ENCODE results near the gene GSC2.
A peak's percentile ranks its signal among the peaks of the same experiment; 100 is the strongest.

The GSC2 gene

DNA sequence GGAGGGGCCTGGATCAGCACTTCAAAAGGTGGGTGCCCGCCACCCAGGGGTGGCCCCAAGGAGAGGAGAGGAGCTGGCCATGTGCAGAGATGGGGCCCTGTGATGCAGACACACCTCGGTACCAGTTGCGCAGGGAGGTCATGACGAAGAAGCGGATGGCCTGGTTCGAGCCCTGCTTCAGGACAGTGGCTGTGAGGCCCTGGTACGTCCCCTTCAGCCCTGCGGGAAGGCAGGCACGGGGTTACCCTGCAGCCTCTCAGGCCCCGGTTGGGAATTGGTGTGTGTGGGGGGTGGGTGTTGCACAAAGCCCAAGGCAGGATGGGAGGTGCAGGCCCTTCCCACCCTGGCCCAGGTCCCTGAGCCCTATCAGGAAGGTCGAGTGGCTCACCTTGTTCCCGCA, 26.6 kb upstream of the GSC2 start:
- H3K4me3 ChIP-seq (ENCODE audit: low read depth, low read length) = peak overlapping the region; percentile 81
- TF ChIP-seq, protein P1, sequence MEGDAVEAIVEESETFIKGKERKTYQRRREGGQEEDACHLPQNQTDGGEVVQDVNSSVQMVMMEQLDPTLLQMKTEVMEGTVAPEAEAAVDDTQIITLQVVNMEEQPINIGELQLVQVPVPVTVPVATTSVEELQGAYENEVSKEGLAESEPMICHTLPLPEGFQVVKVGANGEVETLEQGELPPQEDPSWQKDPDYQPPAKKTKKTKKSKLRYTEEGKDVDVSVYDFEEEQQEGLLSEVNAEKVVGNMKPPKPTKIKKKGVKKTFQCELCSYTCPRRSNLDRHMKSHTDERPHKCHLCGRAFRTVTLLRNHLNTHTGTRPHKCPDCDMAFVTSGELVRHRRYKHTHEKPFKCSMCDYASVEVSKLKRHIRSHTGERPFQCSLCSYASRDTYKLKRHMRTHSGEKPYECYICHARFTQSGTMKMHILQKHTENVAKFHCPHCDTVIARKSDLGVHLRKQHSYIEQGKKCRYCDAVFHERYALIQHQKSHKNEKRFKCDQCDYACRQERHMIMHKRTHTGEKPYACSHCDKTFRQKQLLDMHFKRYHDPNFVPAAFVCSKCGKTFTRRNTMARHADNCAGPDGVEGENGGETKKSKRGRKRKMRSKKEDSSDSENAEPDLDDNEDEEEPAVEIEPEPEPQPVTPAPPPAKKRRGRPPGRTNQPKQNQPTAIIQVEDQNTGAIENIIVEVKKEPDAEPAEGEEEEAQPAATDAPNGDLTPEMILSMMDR (IDR thresholded peaks at IDR 0.05; ENCODE audit: low read depth, low read length) = no peak

DNA sequence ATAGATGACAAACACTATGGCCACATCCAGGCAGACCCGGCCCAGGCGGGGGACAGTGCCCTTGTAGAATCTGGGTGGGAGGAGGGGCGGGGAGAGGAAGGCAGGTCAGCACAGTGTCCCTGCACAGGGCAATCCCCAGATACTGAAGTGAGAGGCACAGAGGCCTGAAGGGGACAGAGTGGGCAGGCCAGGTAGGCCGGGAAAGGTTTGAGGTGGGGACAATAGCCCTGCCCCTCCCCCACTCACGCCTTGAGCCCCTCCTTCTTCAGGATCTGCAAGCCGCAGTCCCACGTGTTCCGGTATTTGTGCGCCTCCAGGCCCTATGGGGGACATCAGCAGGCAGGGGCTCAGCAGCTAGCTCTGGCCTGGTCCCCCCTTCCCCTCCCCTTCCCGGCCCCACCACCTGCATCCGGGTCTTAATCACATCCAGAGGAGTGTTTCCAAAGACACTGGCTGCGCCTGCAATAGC, 26.1 kb upstream of the GSC2 start:
- TF ChIP-seq, protein P1 (IDR thresholded peaks at IDR 0.05; ENCODE audit: low read depth, low read length) = no peak
- no peak overlapping the region for H3K4me3 ChIP-seq (ENCODE audit: low read depth, low read length)

DNA sequence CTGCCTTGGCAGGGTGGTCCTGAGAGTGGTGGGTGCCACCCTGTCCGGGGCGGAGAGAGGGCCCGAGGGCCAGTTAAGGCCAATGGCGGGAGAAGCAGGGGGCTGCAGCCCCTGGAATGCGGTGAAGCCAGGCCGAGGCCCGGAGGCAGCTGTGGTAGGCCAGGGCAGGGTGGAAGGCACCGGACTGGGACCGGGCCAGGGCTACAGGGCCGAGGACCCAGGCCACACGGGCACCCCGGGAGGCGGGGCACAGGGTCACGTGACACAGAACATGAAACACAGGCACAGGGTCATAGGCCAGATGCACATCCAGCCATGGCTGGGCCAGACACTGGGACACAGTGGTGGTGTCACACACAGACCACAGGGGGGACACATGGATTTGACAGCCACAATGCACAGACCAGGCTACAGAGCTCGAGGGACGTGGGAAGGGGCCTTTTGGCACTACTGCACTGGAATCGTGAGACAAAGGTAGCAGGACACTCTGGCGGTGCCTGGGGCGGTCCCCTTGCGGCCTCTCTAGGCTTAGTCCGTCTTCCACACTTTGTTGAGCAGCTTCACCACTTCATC, 25.6 kb upstream of the GSC2 start:
- H3K4me3 ChIP-seq (ENCODE audit: low read depth, low read length) = no peak overlapping the region
- TF ChIP-seq, protein P1 (IDR thresholded peaks at IDR 0.05; ENCODE audit: low read depth, low read length) = no peak

DNA sequence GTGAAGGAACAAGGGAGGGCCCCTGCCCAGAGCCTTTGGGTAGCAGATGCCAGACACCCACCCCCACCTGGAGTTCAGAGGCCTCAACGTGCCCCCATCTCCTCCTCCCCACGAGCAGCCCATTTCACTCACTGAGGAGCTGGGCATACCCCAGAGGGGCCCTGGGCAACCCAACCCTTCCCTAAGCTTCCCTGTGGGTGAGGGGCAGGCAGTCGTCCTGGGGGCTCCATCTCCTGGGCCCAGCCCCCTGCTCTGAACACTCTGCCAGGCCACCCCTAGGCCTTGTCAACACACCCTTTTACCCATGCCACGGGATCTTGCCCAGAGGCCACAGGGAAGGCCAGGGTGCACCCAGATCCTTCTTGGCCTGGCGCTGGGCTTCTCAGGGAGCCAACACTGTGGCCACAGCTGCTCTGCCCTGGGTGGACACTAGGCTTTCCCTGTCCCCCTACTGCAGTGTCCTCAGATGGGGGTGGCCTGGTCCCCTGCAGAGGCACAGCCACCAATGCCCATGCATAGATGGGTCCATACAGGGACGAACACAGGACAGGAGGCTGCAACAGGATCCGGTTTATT, 25.0 kb upstream of the GSC2 start:
- TF ChIP-seq, protein P1 (IDR thresholded peaks at IDR 0.05; ENCODE audit: low read depth, low read length) = no peak
- no peak overlapping the region for H3K4me3 ChIP-seq (ENCODE audit: low read depth, low read length)

DNA sequence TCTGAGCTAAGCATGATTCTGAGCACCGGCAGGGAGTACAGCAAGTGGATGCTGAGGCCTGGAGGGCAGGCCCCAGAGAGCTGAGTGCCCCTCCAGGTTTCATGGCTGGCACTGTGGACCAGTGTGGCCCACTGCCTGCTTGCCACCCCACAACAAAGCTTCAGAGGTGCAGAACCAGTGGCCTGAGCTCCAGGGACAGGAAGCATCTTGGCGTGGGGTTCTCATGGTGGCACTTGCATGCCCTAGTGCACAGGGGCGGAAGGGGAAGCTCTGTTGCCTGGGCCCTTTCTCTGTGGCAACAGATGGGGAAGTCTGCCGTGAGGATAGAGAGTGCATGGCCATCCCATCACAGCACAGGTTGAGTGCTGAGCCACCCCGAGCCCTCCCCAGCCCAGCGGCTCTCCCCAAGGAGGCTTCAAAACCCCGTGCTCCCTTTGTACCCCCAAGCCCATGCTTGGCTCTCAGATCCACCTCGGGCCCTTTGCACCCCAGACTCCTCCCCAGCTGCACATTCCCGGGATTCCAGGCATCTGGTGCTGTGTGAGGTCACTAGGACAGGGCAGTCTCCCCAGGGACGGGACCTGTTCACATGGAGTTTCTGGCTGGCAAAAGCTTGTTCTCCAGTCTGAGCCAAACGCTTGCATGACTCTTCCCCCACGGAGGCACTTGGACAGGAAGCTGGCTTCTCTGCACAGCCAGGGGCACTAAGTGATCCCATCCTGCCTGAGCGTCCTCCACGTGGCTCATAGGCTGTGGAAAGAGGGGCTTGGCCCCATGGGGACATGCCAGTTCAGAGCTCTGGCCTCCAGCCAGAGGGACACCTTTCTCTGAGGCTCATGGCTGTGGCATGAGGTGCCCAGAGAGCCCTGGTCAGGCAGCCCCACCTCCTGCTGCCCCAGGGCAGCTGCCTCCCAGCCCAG, 24.3 kb upstream of the GSC2 start:
- TF ChIP-seq, protein P1 (IDR thresholded peaks at IDR 0.05; ENCODE audit: low read depth, low read length) = no peak
- no peak overlapping the region for H3K4me3 ChIP-seq (ENCODE audit: low read depth, low read length)

DNA sequence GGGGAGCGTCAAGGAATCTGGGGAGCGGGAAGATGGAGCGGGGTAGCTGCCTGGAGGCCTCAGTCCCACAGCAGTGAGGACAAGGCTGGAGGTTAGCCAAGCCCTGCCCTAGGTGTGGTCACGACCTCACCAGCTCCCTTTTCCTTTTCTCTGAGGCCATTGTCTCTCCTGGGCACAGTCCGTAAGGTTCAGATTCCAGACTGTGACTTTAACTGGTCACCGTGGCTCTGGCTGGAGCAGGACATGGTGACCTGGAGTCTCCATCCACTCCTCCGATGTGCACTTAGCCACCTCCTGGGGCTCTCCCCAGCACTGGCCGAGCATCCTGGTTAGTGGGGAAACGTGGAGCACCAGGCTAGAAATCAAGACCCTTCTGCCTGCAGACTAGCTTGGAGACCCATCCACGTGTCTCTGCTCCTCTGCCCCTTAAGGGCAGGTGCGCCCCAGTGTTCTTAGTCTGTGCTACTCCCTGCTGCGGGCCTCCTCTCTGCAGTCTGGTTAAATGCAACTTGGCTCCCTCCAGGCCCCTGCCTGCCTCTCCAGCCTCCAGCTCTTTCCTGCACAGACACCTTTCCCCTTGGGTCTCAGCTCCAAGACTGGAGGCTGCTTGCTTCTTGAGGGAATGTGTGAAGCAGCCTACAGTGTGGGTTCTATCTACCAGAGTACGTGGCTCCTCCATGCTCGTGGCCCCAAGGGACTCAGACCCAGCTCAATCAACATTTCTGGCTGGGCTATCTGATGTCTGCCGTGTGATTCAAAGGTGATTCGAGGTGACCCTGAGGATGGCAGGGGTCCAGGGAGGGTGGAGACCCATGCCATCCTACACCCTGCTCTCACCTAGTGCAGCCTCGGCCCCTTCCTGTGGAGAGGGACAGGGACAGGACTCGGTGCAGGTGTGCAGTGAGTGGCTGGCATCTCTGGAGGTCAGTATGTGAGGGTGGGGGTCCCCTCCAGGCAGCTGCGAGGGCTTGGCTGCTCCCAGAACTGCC, 23.2 kb upstream of the GSC2 start:
- TF ChIP-seq, protein P1 (IDR thresholded peaks at IDR 0.05; ENCODE audit: low read depth, low read length) = no peak
- peak overlapping the region; percentile 95 for H3K4me3 ChIP-seq (ENCODE audit: low read depth, low read length)
